HEK293 (cell line): Measurements from ENCODE around the gene LMNA.

ENCODE experiments used
- ATF2 ChIP-seq: fragments of 450-650 bp; formaldehyde crosslinking; IDR thresholded peaks from 2 replicates; pipeline ENCODE4 v1.5.1; 2016; ENCODE audit warnings: missing biosample characterization, missing genetic modification characterization, low read depth
- BCL11A ChIP-seq: fragments of 450-650 bp; formaldehyde crosslinking; IDR thresholded peaks from 2 replicates; pipeline ENCODE4 v1.5.1; 2016; ENCODE audit warnings: low read depth, missing biosample characterization, missing genetic modification characterization
- FEZF1 ChIP-seq: fragments of 450-650 bp; formaldehyde crosslinking; IDR thresholded peaks from 2 replicates; pipeline ENCODE4 v1.5.1; 2016; ENCODE audit warnings: missing biosample characterization, missing genetic modification characterization
- KLF10 ChIP-seq: fragments of 450-650 bp; IDR thresholded peaks from 2 replicates; pipeline ENCODE4 v1.5.1; 2018; ENCODE audit warnings: missing biosample characterization, mild to moderate bottlenecking, missing genetic modification characterization
- KLF9 ChIP-seq: fragments of 450-650 bp; formaldehyde crosslinking; IDR thresholded peaks from 2 replicates; pipeline ENCODE4 v1.5.1; 2016; ENCODE audit warnings: missing biosample characterization, missing genetic modification characterization, low read depth
- TRIM28 ChIP-seq: IDR thresholded peaks from 2 replicates; pipeline ENCODE4 v1.6.1; 2011; ENCODE audit warnings: low read length, control low read depth, borderline replicate concordance
- ZBTB1 ChIP-seq: fragments of 450-650 bp; formaldehyde crosslinking; IDR thresholded peaks from 2 replicates; pipeline ENCODE4 v1.5.1; 2016; ENCODE audit warnings: missing biosample characterization, missing genetic modification characterization
- ZBTB8A ChIP-seq: fragments of 450-650 bp; formaldehyde crosslinking; IDR thresholded peaks from 2 replicates; pipeline ENCODE4 v1.5.1; 2016; ENCODE audit warnings: missing biosample characterization, missing genetic modification characterization
- ZEB2 ChIP-seq: fragments of 450-650 bp; formaldehyde crosslinking; IDR thresholded peaks from 2 replicates; pipeline ENCODE4 v1.5.1; 2016; ENCODE audit warnings: missing biosample characterization, missing genetic modification characterization
- ZFP37 ChIP-seq: fragments of 450-650 bp; formaldehyde crosslinking; IDR thresholded peaks from 2 replicates; pipeline ENCODE4 v1.5.1; 2016; ENCODE audit warnings: missing biosample characterization, missing genetic modification characterization
- ZNF140 ChIP-seq: fragments of 450-650 bp; formaldehyde crosslinking; IDR thresholded peaks from 2 replicates; pipeline ENCODE4 v1.5.1; 2016; ENCODE audit warnings: missing biosample characterization, missing genetic modification characterization
- ZNF274 ChIP-seq, 2 experiments: fragments of 200-500 bp in 1 of 2; fragments of 450-650 bp in 1 of 2; sonication (Bioruptor generic) in 1 of 2; formaldehyde crosslinking in 1 of 2; IDR thresholded peaks; 2 replicates each; pipeline versions ENCODE4 v1.5.1 to v1.6.1; 2014 to 2016; ENCODE audit warnings: borderline replicate concordance in 1 of 2, inconsistent platforms in 1 of 2, low read length in 1 of 2, missing biosample characterization in 1 of 2, missing genetic modification characterization in 1 of 2
- ZNF391 ChIP-seq: fragments of 450-650 bp; formaldehyde crosslinking; IDR thresholded peaks from 2 replicates; pipeline ENCODE4 v1.5.1; 2016; ENCODE audit warnings: low read depth, missing biosample characterization, missing genetic modification characterization, borderline replicate concordance
- ZNF426 ChIP-seq: fragments of 450-650 bp; formaldehyde crosslinking; IDR thresholded peaks from 2 replicates; pipeline ENCODE4 v1.5.1; 2017; ENCODE audit warnings: missing biosample characterization, missing genetic modification characterization, mild to moderate bottlenecking, inconsistent platforms, moderate library complexity
- ZNF514 ChIP-seq: fragments of 450-650 bp; formaldehyde crosslinking; IDR thresholded peaks from 2 replicates; pipeline ENCODE4 v1.5.1; 2016; ENCODE audit warnings: missing biosample characterization, missing genetic modification characterization
- ZNF544 ChIP-seq: fragments of 450-650 bp; formaldehyde crosslinking; IDR thresholded peaks from 2 replicates; pipeline ENCODE4 v1.5.0; 2017; ENCODE audit warnings: missing biosample characterization, missing genetic modification characterization
- ZNF639 ChIP-seq: fragments of 450-650 bp; formaldehyde crosslinking; IDR thresholded peaks from 2 replicates; pipeline ENCODE4 v1.5.1; 2016; ENCODE audit warnings: missing biosample characterization, missing genetic modification characterization
- ZNF654 ChIP-seq: fragments of 450-650 bp; formaldehyde crosslinking; IDR thresholded peaks from 2 replicates; pipeline ENCODE4 v1.5.1; 2016; ENCODE audit warnings: low read depth, missing biosample characterization, missing genetic modification characterization
- ZNF747 ChIP-seq: fragments of 450-650 bp; formaldehyde crosslinking; IDR thresholded peaks from 2 replicates; pipeline ENCODE4 v1.5.1; 2016; ENCODE audit warnings: missing biosample characterization, missing genetic modification characterization
- ZNF785 ChIP-seq: fragments of 450-650 bp; formaldehyde crosslinking; IDR thresholded peaks from 2 replicates; pipeline ENCODE4 v1.5.1; 2016; ENCODE audit warnings: missing biosample characterization, missing genetic modification characterization
- TF ChIP-seq, protein P1 (sequence below): fragments of 450-650 bp; formaldehyde crosslinking; IDR thresholded peaks from 2 replicates; pipeline ENCODE4 v1.5.1; 2016; ENCODE audit warnings: missing biosample characterization, missing genetic modification characterization, borderline replicate concordance
- TF ChIP-seq, protein P2 (sequence below): fragments of 450-650 bp; formaldehyde crosslinking; IDR thresholded peaks from 2 replicates; pipeline ENCODE4 v1.5.1; 2016; ENCODE audit warnings: missing biosample characterization, missing genetic modification characterization
- TF ChIP-seq, protein P3 (sequence below): fragments of 450-650 bp; formaldehyde crosslinking; IDR thresholded peaks from 2 replicates; pipeline ENCODE4 v1.5.1; 2017; ENCODE audit warnings: missing biosample characterization, mild to moderate bottlenecking, missing genetic modification characterization, moderate library complexity
- TF ChIP-seq, protein P4 (sequence below): fragments of 450-650 bp; formaldehyde crosslinking; IDR thresholded peaks from 2 replicates; pipeline ENCODE4 v1.5.1; 2017; ENCODE audit warnings: missing biosample characterization, missing genetic modification characterization
- TF ChIP-seq, protein P5 (sequence below): fragments of 450-650 bp; formaldehyde crosslinking; IDR thresholded peaks from 2 replicates; pipeline ENCODE4 v1.5.1; 2016; ENCODE audit warnings: missing biosample characterization, missing genetic modification characterization

Gene LMNA

GRCh38 chr1:156129687-156130577, 15.4 kb downstream of the LMNA start (continued):
- TF ChIP-seq ZNF274 (IDR thresholded peaks at IDR 0.05; ENCODE audit: low read length) (no peak), ZNF274 (tag by site-specific recombination; IDR thresholded peaks at IDR 0.05; ENCODE audit: borderline replicate concordance) (no peak), ZNF654 (tag by site-specific recombination) (peak; percentile 91), ZBTB1 (tag by site-specific recombination) (no peak), ZNF140 (no peak), FEZF1 (no peak), ZNF747 (tag by site-specific recombination) (no peak), TRIM28 (peak; percentile 81), KLF10 (peak; percentile 55; the same call in 1 of the 2 replicates), ZEB2 (tag by site-specific recombination) (peak; percentile 89), ZNF514 (no peak), ZNF544 (tag by site-specific recombination) (no peak), BCL11A (tag by site-specific recombination) (no peak), ZNF639 (tag by site-specific recombination) (peak; percentile 77), KLF9 (peak; percentile 34; the same call in 1 of the 2 replicates), ZBTB8A (tag by site-specific recombination) (peak; percentile 63), ZFP37 (tag by site-specific recombination) (peak; percentile 64; the same call in 1 of the 2 replicates), ZNF426 (tag by site-specific recombination) (no peak), ATF2 (no peak), ZNF391 (tag by site-specific recombination) (peak; percentile 65; the same call in 1 of the 2 replicates), ZNF785 (no peak)
- TF ChIP-seq, protein P1, sequence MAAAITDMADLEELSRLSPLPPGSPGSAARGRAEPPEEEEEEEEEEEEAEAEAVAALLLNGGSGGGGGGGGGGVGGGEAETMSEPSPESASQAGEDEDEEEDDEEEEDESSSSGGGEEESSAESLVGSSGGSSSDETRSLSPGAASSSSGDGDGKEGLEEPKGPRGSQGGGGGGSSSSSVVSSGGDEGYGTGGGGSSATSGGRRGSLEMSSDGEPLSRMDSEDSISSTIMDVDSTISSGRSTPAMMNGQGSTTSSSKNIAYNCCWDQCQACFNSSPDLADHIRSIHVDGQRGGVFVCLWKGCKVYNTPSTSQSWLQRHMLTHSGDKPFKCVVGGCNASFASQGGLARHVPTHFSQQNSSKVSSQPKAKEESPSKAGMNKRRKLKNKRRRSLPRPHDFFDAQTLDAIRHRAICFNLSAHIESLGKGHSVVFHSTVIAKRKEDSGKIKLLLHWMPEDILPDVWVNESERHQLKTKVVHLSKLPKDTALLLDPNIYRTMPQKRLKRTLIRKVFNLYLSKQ (tag by site-specific recombination), result no peak
- TF ChIP-seq, protein P2, sequence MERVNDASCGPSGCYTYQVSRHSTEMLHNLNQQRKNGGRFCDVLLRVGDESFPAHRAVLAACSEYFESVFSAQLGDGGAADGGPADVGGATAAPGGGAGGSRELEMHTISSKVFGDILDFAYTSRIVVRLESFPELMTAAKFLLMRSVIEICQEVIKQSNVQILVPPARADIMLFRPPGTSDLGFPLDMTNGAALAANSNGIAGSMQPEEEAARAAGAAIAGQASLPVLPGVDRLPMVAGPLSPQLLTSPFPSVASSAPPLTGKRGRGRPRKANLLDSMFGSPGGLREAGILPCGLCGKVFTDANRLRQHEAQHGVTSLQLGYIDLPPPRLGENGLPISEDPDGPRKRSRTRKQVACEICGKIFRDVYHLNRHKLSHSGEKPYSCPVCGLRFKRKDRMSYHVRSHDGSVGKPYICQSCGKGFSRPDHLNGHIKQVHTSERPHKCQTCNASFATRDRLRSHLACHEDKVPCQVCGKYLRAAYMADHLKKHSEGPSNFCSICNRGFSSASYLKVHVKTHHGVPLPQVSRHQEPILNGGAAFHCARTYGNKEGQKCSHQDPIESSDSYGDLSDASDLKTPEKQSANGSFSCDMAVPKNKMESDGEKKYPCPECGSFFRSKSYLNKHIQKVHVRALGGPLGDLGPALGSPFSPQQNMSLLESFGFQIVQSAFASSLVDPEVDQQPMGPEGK, result peak; percentile 99
- TF ChIP-seq, protein P3, sequence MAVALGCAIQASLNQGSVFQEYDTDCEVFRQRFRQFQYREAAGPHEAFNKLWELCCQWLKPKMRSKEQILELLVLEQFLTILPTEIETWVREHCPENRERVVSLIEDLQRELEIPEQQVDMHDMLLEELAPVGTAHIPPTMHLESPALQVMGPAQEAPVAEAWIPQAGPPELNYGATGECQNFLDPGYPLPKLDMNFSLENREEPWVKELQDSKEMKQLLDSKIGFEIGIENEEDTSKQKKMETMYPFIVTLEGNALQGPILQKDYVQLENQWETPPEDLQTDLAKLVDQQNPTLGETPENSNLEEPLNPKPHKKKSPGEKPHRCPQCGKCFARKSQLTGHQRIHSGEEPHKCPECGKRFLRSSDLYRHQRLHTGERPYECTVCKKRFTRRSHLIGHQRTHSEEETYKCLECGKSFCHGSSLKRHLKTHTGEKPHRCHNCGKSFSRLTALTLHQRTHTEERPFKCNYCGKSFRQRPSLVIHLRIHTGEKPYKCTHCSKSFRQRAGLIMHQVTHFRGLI, result peak; percentile 37; the same call in 1 of the 2 replicates
- TF ChIP-seq, protein P4, sequence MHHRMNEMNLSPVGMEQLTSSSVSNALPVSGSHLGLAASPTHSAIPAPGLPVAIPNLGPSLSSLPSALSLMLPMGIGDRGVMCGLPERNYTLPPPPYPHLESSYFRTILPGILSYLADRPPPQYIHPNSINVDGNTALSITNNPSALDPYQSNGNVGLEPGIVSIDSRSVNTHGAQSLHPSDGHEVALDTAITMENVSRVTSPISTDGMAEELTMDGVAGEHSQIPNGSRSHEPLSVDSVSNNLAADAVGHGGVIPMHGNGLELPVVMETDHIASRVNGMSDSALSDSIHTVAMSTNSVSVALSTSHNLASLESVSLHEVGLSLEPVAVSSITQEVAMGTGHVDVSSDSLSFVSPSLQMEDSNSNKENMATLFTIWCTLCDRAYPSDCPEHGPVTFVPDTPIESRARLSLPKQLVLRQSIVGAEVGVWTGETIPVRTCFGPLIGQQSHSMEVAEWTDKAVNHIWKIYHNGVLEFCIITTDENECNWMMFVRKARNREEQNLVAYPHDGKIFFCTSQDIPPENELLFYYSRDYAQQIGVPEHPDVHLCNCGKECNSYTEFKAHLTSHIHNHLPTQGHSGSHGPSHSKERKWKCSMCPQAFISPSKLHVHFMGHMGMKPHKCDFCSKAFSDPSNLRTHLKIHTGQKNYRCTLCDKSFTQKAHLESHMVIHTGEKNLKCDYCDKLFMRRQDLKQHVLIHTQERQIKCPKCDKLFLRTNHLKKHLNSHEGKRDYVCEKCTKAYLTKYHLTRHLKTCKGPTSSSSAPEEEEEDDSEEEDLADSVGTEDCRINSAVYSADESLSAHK (tag by site-specific recombination), result peak; percentile 59; the same call in 1 of the 2 replicates
- TF ChIP-seq, protein P5, sequence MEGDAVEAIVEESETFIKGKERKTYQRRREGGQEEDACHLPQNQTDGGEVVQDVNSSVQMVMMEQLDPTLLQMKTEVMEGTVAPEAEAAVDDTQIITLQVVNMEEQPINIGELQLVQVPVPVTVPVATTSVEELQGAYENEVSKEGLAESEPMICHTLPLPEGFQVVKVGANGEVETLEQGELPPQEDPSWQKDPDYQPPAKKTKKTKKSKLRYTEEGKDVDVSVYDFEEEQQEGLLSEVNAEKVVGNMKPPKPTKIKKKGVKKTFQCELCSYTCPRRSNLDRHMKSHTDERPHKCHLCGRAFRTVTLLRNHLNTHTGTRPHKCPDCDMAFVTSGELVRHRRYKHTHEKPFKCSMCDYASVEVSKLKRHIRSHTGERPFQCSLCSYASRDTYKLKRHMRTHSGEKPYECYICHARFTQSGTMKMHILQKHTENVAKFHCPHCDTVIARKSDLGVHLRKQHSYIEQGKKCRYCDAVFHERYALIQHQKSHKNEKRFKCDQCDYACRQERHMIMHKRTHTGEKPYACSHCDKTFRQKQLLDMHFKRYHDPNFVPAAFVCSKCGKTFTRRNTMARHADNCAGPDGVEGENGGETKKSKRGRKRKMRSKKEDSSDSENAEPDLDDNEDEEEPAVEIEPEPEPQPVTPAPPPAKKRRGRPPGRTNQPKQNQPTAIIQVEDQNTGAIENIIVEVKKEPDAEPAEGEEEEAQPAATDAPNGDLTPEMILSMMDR (tag by site-specific recombination), result peak; percentile 93
